HG03064 (cell line): ENCODE data around the gene DUS3L.

Experiments
- ATAC-seq: cut with Tn5 transposase; IDR thresholded peaks from one replicate; pipeline ENCODE4 v1.9.1; 2021; ENCODE audit warnings: low read depth; ENCODE audit not compliant: unreplicated experiment

Gene DUS3L

GRCh38 chr19:5790559-5791520, at the start of gene DUS3L:
Gene DUS3L, minus strand, starts transcription at chr19:5791163. Its CDS starts 22 bp downstream, at chr19:5791141.
- ATAC-seq = peak; percentile 86

GRCh38 chr19:5839065-5840017, 48.4 kb upstream of the DUS3L start, which contains the start of gene FUT6:
Gene FUT6, minus strand, starts transcription at chr19:5839702. Its CDS starts 7,135 bp downstream, at chr19:5832567.
- ATAC-seq = no peak

- no peak for ATAC-seq
These were observed 47.5 kb upstream of the DUS3L start for GRCh38 chr19:5838353-5839064.

- ATAC-seq = no peak
These were observed 46.9 kb upstream of the DUS3L start for GRCh38 chr19:5837761-5838352.

- ATAC-seq = no peak
These were observed 41.7 kb upstream of the DUS3L start for GRCh38 chr19:5832527-5833216.

GRCh38 chr19:5832061-5832460, 41.1 kb upstream of the DUS3L start:
- no peak for ATAC-seq

- no peak for ATAC-seq
These were observed 40.2 kb upstream of the DUS3L start for GRCh38 chr19:5831159-5831558.

- no peak for ATAC-seq
These were observed 38.8 kb upstream of the DUS3L start for GRCh38 chr19:5829567-5830310.

GRCh38 chr19:5828661-5829566, 38.0 kb upstream of the DUS3L start:
- peak; percentile 5 for ATAC-seq

GRCh38 chr19:5827891-5828660, 37.1 kb upstream of the DUS3L start:
- peak; percentile 47 for ATAC-seq

GRCh38 chr19:5827342-5827890, 36.5 kb upstream of the DUS3L start:
- no peak for ATAC-seq

- no peak for ATAC-seq
These were observed 35.8 kb upstream of the DUS3L start for GRCh38 chr19:5826531-5827341.

GRCh38 chr19:5825178-5825577, 34.2 kb upstream of the DUS3L start:
- ATAC-seq = no peak

- no peak for ATAC-seq
These were observed 33.8 kb upstream of the DUS3L start for GRCh38 chr19:5824751-5825150.

GRCh38 chr19:5823579-5824281, 32.8 kb upstream of the DUS3L start:
- no peak for ATAC-seq
